ENCODE data around the gene ATP11C.

The ATP11C gene

GRCh38 chrX:139898334-139898733, 34.5 kb downstream of the ATP11C start:
- Histone ChIP-seq H3K9ac (ENCODE audit: low read depth in 1 of 2, low read length in 2 of 2) (no peak overlapping the region), H3K27ac (ENCODE audit: low read depth in 2 of 2, low read length in 2 of 2) (no peak overlapping the region), H3K4me3 (ENCODE audit: low read length in 2 of 2) (no peak overlapping the region), H3K36me3 (ENCODE audit: control insufficient read depth in 2 of 2, insufficient read depth in 2 of 2, low read length in 2 of 2) (no peaks in the 10 kb centered on the region), H3K9me3 (ENCODE audit: control insufficient read depth in 2 of 2, low read length in 2 of 2) (no peaks in the 10 kb centered on the region), H3K4me1 (ENCODE audit: control insufficient read depth in 2 of 2, insufficient read depth in 2 of 2, low read length in 2 of 2) (no peaks in the 10 kb centered on the region), H3K27me3 (ENCODE audit: control insufficient read depth in 2 of 2, insufficient read depth in 2 of 2, low read length in 2 of 2) (no peaks in the 10 kb centered on the region)

- no peaks in the 10 kb centered on the region for H3K4me1 ChIP-seq (ENCODE audit: control insufficient read depth in 2 of 2, insufficient read depth in 2 of 2, low read length in 2 of 2)
- no peaks in the 10 kb centered on the region for H3K9me3 ChIP-seq (ENCODE audit: control insufficient read depth in 2 of 2, low read length in 2 of 2)
- no peaks in the 10 kb centered on the region for H3K36me3 ChIP-seq (ENCODE audit: control insufficient read depth in 2 of 2, insufficient read depth in 2 of 2, low read length in 2 of 2)
- H3K9ac ChIP-seq (ENCODE audit: low read depth in 1 of 2, low read length in 2 of 2), result no peak overlapping the region
- no peak overlapping the region for H3K4me3 ChIP-seq (ENCODE audit: low read length in 2 of 2)
- H3K27me3 ChIP-seq (ENCODE audit: control insufficient read depth in 2 of 2, insufficient read depth in 2 of 2, low read length in 2 of 2), result no peaks in the 10 kb centered on the region
- H3K27ac ChIP-seq (ENCODE audit: low read depth in 2 of 2, low read length in 2 of 2), result no peak overlapping the region
Observed at GRCh38 chrX:139892512-139892911, 40.3 kb downstream of the ATP11C start.

- H3K27ac ChIP-seq (ENCODE audit: low read depth in 2 of 2, low read length in 2 of 2), result no peak overlapping the region
- no peaks in the 10 kb centered on the region for H3K27me3 ChIP-seq (ENCODE audit: control insufficient read depth in 2 of 2, insufficient read depth in 2 of 2, low read length in 2 of 2)
- no peak overlapping the region for H3K4me3 ChIP-seq (ENCODE audit: low read length in 2 of 2)
- no peaks in the 10 kb centered on the region for H3K9me3 ChIP-seq (ENCODE audit: control insufficient read depth in 2 of 2, low read length in 2 of 2)
- H3K4me1 ChIP-seq (ENCODE audit: control insufficient read depth in 2 of 2, insufficient read depth in 2 of 2, low read length in 2 of 2), result no peaks in the 10 kb centered on the region
- no peaks in the 10 kb centered on the region for H3K36me3 ChIP-seq (ENCODE audit: control insufficient read depth in 2 of 2, insufficient read depth in 2 of 2, low read length in 2 of 2)
- H3K9ac ChIP-seq (ENCODE audit: low read depth in 1 of 2, low read length in 2 of 2), result no peak overlapping the region
Observed at GRCh38 chrX:139890991-139891700, 41.7 kb downstream of the ATP11C start.

- no peaks in the 10 kb centered on the region for H3K27me3 ChIP-seq (ENCODE audit: control insufficient read depth in 2 of 2, insufficient read depth in 2 of 2, low read length in 2 of 2)
- no peaks in the 10 kb centered on the region for H3K9me3 ChIP-seq (ENCODE audit: control insufficient read depth in 2 of 2, low read length in 2 of 2)
- H3K4me1 ChIP-seq (ENCODE audit: control insufficient read depth in 2 of 2, insufficient read depth in 2 of 2, low read length in 2 of 2), result no peaks in the 10 kb centered on the region
- H3K4me3 ChIP-seq (ENCODE audit: low read length in 2 of 2), result no peak overlapping the region
- no peak overlapping the region for H3K27ac ChIP-seq (ENCODE audit: low read depth in 2 of 2, low read length in 2 of 2)
- no peak overlapping the region for H3K9ac ChIP-seq (ENCODE audit: low read depth in 1 of 2, low read length in 2 of 2)
- H3K36me3 ChIP-seq (ENCODE audit: control insufficient read depth in 2 of 2, insufficient read depth in 2 of 2, low read length in 2 of 2), result no peaks in the 10 kb centered on the region
Observed at GRCh38 chrX:139889760-139890159, 43.1 kb downstream of the ATP11C start.

GRCh38 chrX:139883984-139884383, 48.9 kb downstream of the ATP11C start:
- no peaks in the 10 kb centered on the region for H3K9me3 ChIP-seq (ENCODE audit: control insufficient read depth in 2 of 2, low read length in 2 of 2)
- H3K27ac ChIP-seq (ENCODE audit: low read depth in 2 of 2, low read length in 2 of 2), result no peak overlapping the region
- no peak overlapping the region for H3K4me3 ChIP-seq (ENCODE audit: low read length in 2 of 2)

GRCh38 chrX:139882299-139882698, 50.6 kb downstream of the ATP11C start:
- H3K4me3 ChIP-seq (ENCODE audit: low read length in 2 of 2), result no peak overlapping the region
- no peaks in the 10 kb centered on the region for H3K27me3 ChIP-seq (ENCODE audit: control insufficient read depth in 2 of 2, insufficient read depth in 2 of 2, low read length in 2 of 2)
- no peaks in the 10 kb centered on the region for H3K4me1 ChIP-seq (ENCODE audit: control insufficient read depth in 2 of 2, insufficient read depth in 2 of 2, low read length in 2 of 2)
- H3K9ac ChIP-seq (ENCODE audit: low read depth in 1 of 2, low read length in 2 of 2), result no peak overlapping the region
- H3K36me3 ChIP-seq (ENCODE audit: control insufficient read depth in 2 of 2, insufficient read depth in 2 of 2, low read length in 2 of 2), result no peaks in the 10 kb centered on the region
- H3K9me3 ChIP-seq (ENCODE audit: control insufficient read depth in 2 of 2, low read length in 2 of 2), result no peaks in the 10 kb centered on the region
- no peak overlapping the region for H3K27ac ChIP-seq (ENCODE audit: low read depth in 2 of 2, low read length in 2 of 2)

More at GRCh38 chrX:139883984-139884383, 48.9 kb downstream of the ATP11C start:
- Histone ChIP-seq H3K27me3 (ENCODE audit: control insufficient read depth in 2 of 2, insufficient read depth in 2 of 2, low read length in 2 of 2) (no peaks in the 10 kb centered on the region), H3K4me1 (ENCODE audit: control insufficient read depth in 2 of 2, insufficient read depth in 2 of 2, low read length in 2 of 2) (no peaks in the 10 kb centered on the region), H3K36me3 (ENCODE audit: control insufficient read depth in 2 of 2, insufficient read depth in 2 of 2, low read length in 2 of 2) (no peaks in the 10 kb centered on the region), H3K9ac (ENCODE audit: low read depth in 1 of 2, low read length in 2 of 2) (no peak overlapping the region)

- Histone ChIP-seq H3K36me3 (ENCODE audit: control insufficient read depth in 2 of 2, insufficient read depth in 2 of 2, low read length in 2 of 2) (no peaks in the 10 kb centered on the region), H3K9ac (ENCODE audit: low read depth in 1 of 2, low read length in 2 of 2) (no peak overlapping the region), H3K4me3 (ENCODE audit: low read length in 2 of 2) (no peak overlapping the region), H3K27ac (ENCODE audit: low read depth in 2 of 2, low read length in 2 of 2) (no peak overlapping the region), H3K9me3 (ENCODE audit: control insufficient read depth in 2 of 2, low read length in 2 of 2) (no peaks in the 10 kb centered on the region), H3K4me1 (ENCODE audit: control insufficient read depth in 2 of 2, insufficient read depth in 2 of 2, low read length in 2 of 2) (no peaks in the 10 kb centered on the region), H3K27me3 (ENCODE audit: control insufficient read depth in 2 of 2, insufficient read depth in 2 of 2, low read length in 2 of 2) (no peaks in the 10 kb centered on the region)
Observed at GRCh38 chrX:139881572-139881971, 51.3 kb downstream of the ATP11C start.

- H3K9me3 ChIP-seq (ENCODE audit: control insufficient read depth in 2 of 2, low read length in 2 of 2), result no peaks in the 10 kb centered on the region
- no peaks in the 10 kb centered on the region for H3K36me3 ChIP-seq (ENCODE audit: control insufficient read depth in 2 of 2, insufficient read depth in 2 of 2, low read length in 2 of 2)
- H3K27me3 ChIP-seq (ENCODE audit: control insufficient read depth in 2 of 2, insufficient read depth in 2 of 2, low read length in 2 of 2), result no peaks in the 10 kb centered on the region
- H3K4me3 ChIP-seq (ENCODE audit: low read length in 2 of 2), result no peak overlapping the region
- no peaks in the 10 kb centered on the region for H3K4me1 ChIP-seq (ENCODE audit: control insufficient read depth in 2 of 2, insufficient read depth in 2 of 2, low read length in 2 of 2)
- H3K9ac ChIP-seq (ENCODE audit: low read depth in 1 of 2, low read length in 2 of 2), result no peak overlapping the region
- H3K27ac ChIP-seq (ENCODE audit: low read depth in 2 of 2, low read length in 2 of 2), result no peak overlapping the region
Observed at GRCh38 chrX:139881130-139881529, 51.7 kb downstream of the ATP11C start.

- H3K36me3 ChIP-seq (ENCODE audit: control insufficient read depth in 2 of 2, insufficient read depth in 2 of 2, low read length in 2 of 2), result peaks cover 0 to 2% of the 10 kb centered on the region in 2 donors
- no peak overlapping the region for H3K27ac ChIP-seq (ENCODE audit: low read depth in 2 of 2, low read length in 2 of 2)
- no peak overlapping the region for H3K4me3 ChIP-seq (ENCODE audit: low read length in 2 of 2)
- H3K9me3 ChIP-seq (ENCODE audit: control insufficient read depth in 2 of 2, low read length in 2 of 2), result no peaks in the 10 kb centered on the region
- no peak overlapping the region for H3K9ac ChIP-seq (ENCODE audit: low read depth in 1 of 2, low read length in 2 of 2)
- H3K4me1 ChIP-seq (ENCODE audit: control insufficient read depth in 2 of 2, insufficient read depth in 2 of 2, low read length in 2 of 2), result no peaks in the 10 kb centered on the region
- H3K27me3 ChIP-seq (ENCODE audit: control insufficient read depth in 2 of 2, insufficient read depth in 2 of 2, low read length in 2 of 2), result no peaks in the 10 kb centered on the region
Observed at GRCh38 chrX:139877710-139878414, 55.0 kb downstream of the ATP11C start.

GRCh38 chrX:139875841-139876240, 57.0 kb downstream of the ATP11C start:
- H3K4me1 ChIP-seq (ENCODE audit: control insufficient read depth in 2 of 2, insufficient read depth in 2 of 2, low read length in 2 of 2), result no peaks in the 10 kb centered on the region
- no peaks in the 10 kb centered on the region for H3K27me3 ChIP-seq (ENCODE audit: control insufficient read depth in 2 of 2, insufficient read depth in 2 of 2, low read length in 2 of 2)
- no peaks in the 10 kb centered on the region for H3K9me3 ChIP-seq (ENCODE audit: control insufficient read depth in 2 of 2, low read length in 2 of 2)
- H3K4me3 ChIP-seq (ENCODE audit: low read length in 2 of 2), result no peak overlapping the region
- no peak overlapping the region for H3K9ac ChIP-seq (ENCODE audit: low read depth in 1 of 2, low read length in 2 of 2)
- H3K36me3 ChIP-seq (ENCODE audit: control insufficient read depth in 2 of 2, insufficient read depth in 2 of 2, low read length in 2 of 2), result peaks cover 0 to 2% of the 10 kb centered on the region in 2 donors
- H3K27ac ChIP-seq (ENCODE audit: low read depth in 2 of 2, low read length in 2 of 2), result no peak overlapping the region

All from mucosa of rectum (tissue), 2 donors.